ENCODE data around the gene GPHA2.

GPHA2 gene

GRCh38 chr11:64900774-64901173 lies 34.9 kb downstream of the GPHA2 start:
- H3K9ac ChIP-seq (ENCODE audit: low read depth in 1 of 2, low read length in 2 of 2), result no peak overlapping the region
- no peaks in the 10 kb centered on the region for H3K9me3 ChIP-seq (ENCODE audit: control insufficient read depth in 2 of 2, low read length in 2 of 2)
- no peak overlapping the region for H3K4me3 ChIP-seq (ENCODE audit: low read length in 2 of 2)
- H3K27me3 ChIP-seq (ENCODE audit: control insufficient read depth in 2 of 2, insufficient read depth in 2 of 2, low read length in 2 of 2), result no peaks in the 10 kb centered on the region
- H3K27ac ChIP-seq (ENCODE audit: low read depth in 2 of 2, low read length in 2 of 2), result no peak overlapping the region
- no peaks in the 10 kb centered on the region for H3K4me1 ChIP-seq (ENCODE audit: control insufficient read depth in 2 of 2, insufficient read depth in 2 of 2, low read length in 2 of 2)
- peaks cover 40 to 49% of the 10 kb centered on the region in 2 donors for H3K36me3 ChIP-seq (ENCODE audit: control insufficient read depth in 2 of 2, insufficient read depth in 2 of 2, low read length in 2 of 2)

- Histone ChIP-seq H3K4me1 (ENCODE audit: control insufficient read depth in 2 of 2, insufficient read depth in 2 of 2, low read length in 2 of 2) (no peaks in the 10 kb centered on the region), H3K9ac (ENCODE audit: low read depth in 1 of 2, low read length in 2 of 2) (no peak overlapping the region), H3K9me3 (ENCODE audit: control insufficient read depth in 2 of 2, low read length in 2 of 2) (no peaks in the 10 kb centered on the region), H3K36me3 (ENCODE audit: control insufficient read depth in 2 of 2, insufficient read depth in 2 of 2, low read length in 2 of 2) (peaks cover 36 to 44% of the 10 kb centered on the region in 2 donors), H3K4me3 (ENCODE audit: low read length in 2 of 2) (no peak overlapping the region), H3K27ac (ENCODE audit: low read depth in 2 of 2, low read length in 2 of 2) (no peak overlapping the region), H3K27me3 (ENCODE audit: control insufficient read depth in 2 of 2, insufficient read depth in 2 of 2, low read length in 2 of 2) (no peaks in the 10 kb centered on the region)
These were observed 35.4 kb downstream of the GPHA2 start for GRCh38 chr11:64900263-64900678.

GRCh38 chr11:64898541-64898940 lies 37.2 kb downstream of the GPHA2 start:
- Histone ChIP-seq H3K4me1 (ENCODE audit: control insufficient read depth in 2 of 2, insufficient read depth in 2 of 2, low read length in 2 of 2) (peaks cover 10 to 13% of the 10 kb centered on the region in 2 donors), H3K9me3 (ENCODE audit: control insufficient read depth in 2 of 2, low read length in 2 of 2) (no peaks in the 10 kb centered on the region), H3K27me3 (ENCODE audit: control insufficient read depth in 2 of 2, insufficient read depth in 2 of 2, low read length in 2 of 2) (no peaks in the 10 kb centered on the region), H3K4me3 (ENCODE audit: low read length in 2 of 2) (no peak overlapping the region), H3K36me3 (ENCODE audit: control insufficient read depth in 2 of 2, insufficient read depth in 2 of 2, low read length in 2 of 2) (peaks cover 31 to 42% of the 10 kb centered on the region in 2 donors), H3K9ac (ENCODE audit: low read depth in 1 of 2, low read length in 2 of 2) (no peak overlapping the region), H3K27ac (ENCODE audit: low read depth in 2 of 2, low read length in 2 of 2) (no peak overlapping the region)

- Histone ChIP-seq H3K27me3 (ENCODE audit: control insufficient read depth in 2 of 2, insufficient read depth in 2 of 2, low read length in 2 of 2) (no peaks in the 10 kb centered on the region), H3K27ac (ENCODE audit: low read depth in 2 of 2, low read length in 2 of 2) (no peak overlapping the region), H3K4me1 (ENCODE audit: control insufficient read depth in 2 of 2, insufficient read depth in 2 of 2, low read length in 2 of 2) (peaks cover 13 to 14% of the 10 kb centered on the region in 2 donors), H3K9ac (ENCODE audit: low read depth in 1 of 2, low read length in 2 of 2) (no peak overlapping the region), H3K4me3 (ENCODE audit: low read length in 2 of 2) (no peak overlapping the region), H3K9me3 (ENCODE audit: control insufficient read depth in 2 of 2, low read length in 2 of 2) (no peaks in the 10 kb centered on the region), H3K36me3 (ENCODE audit: control insufficient read depth in 2 of 2, insufficient read depth in 2 of 2, low read length in 2 of 2) (peaks cover 29 to 38% of the 10 kb centered on the region in 2 donors)
These were observed 37.6 kb downstream of the GPHA2 start for GRCh38 chr11:64898076-64898445.

GRCh38 chr11:64897381-64898075 lies 38.2 kb downstream of the GPHA2 start:
- Histone ChIP-seq H3K27ac (ENCODE audit: low read depth in 2 of 2, low read length in 2 of 2) (no peak overlapping the region), H3K36me3 (ENCODE audit: control insufficient read depth in 2 of 2, insufficient read depth in 2 of 2, low read length in 2 of 2) (peaks cover 25 to 33% of the 10 kb centered on the region in 2 donors), H3K4me3 (ENCODE audit: low read length in 2 of 2) (no peak overlapping the region), H3K4me1 (ENCODE audit: control insufficient read depth in 2 of 2, insufficient read depth in 2 of 2, low read length in 2 of 2) (peaks cover 13 to 14% of the 10 kb centered on the region in 2 donors), H3K9ac (ENCODE audit: low read depth in 1 of 2, low read length in 2 of 2) (no peak overlapping the region), H3K9me3 (ENCODE audit: control insufficient read depth in 2 of 2, low read length in 2 of 2) (no peaks in the 10 kb centered on the region), H3K27me3 (ENCODE audit: control insufficient read depth in 2 of 2, insufficient read depth in 2 of 2, low read length in 2 of 2) (no peaks in the 10 kb centered on the region)

- Histone ChIP-seq H3K9me3 (ENCODE audit: control insufficient read depth in 2 of 2, low read length in 2 of 2) (no peaks in the 10 kb centered on the region), H3K4me3 (ENCODE audit: low read length in 2 of 2) (no peak overlapping the region), H3K4me1 (ENCODE audit: control insufficient read depth in 2 of 2, insufficient read depth in 2 of 2, low read length in 2 of 2) (peaks cover 13 to 14% of the 10 kb centered on the region in 2 donors), H3K36me3 (ENCODE audit: control insufficient read depth in 2 of 2, insufficient read depth in 2 of 2, low read length in 2 of 2) (peaks cover 26 to 34% of the 10 kb centered on the region in 2 donors), H3K27ac (ENCODE audit: low read depth in 2 of 2, low read length in 2 of 2) (no peak overlapping the region), H3K9ac (ENCODE audit: low read depth in 1 of 2, low read length in 2 of 2) (no peak overlapping the region), H3K27me3 (ENCODE audit: control insufficient read depth in 2 of 2, insufficient read depth in 2 of 2, low read length in 2 of 2) (no peaks in the 10 kb centered on the region)
These were observed 39.2 kb downstream of the GPHA2 start for GRCh38 chr11:64896448-64897022.

- Histone ChIP-seq H3K4me1 (ENCODE audit: control insufficient read depth in 2 of 2, insufficient read depth in 2 of 2, low read length in 2 of 2) (peaks cover 13 to 23% of the 10 kb centered on the region in 2 donors), H3K27me3 (ENCODE audit: control insufficient read depth in 2 of 2, insufficient read depth in 2 of 2, low read length in 2 of 2) (no peaks in the 10 kb centered on the region), H3K27ac (ENCODE audit: low read depth in 2 of 2, low read length in 2 of 2) (peak overlapping the region; percentile 95 to 99), H3K9me3 (ENCODE audit: control insufficient read depth in 2 of 2, low read length in 2 of 2) (no peaks in the 10 kb centered on the region), H3K36me3 (ENCODE audit: control insufficient read depth in 2 of 2, insufficient read depth in 2 of 2, low read length in 2 of 2) (peaks cover 36 to 37% of the 10 kb centered on the region in 2 donors), H3K9ac (ENCODE audit: low read depth in 1 of 2, low read length in 2 of 2) (peak overlapping the region in 1 of 2 donors; percentile 98), H3K4me3 (ENCODE audit: low read length in 2 of 2) (no peak overlapping the region)
These were observed 40.8 kb downstream of the GPHA2 start for GRCh38 chr11:64894812-64895452.

GRCh38 chr11:64894070-64894811 lies 41.5 kb downstream of the GPHA2 start:
- H3K36me3 ChIP-seq (ENCODE audit: control insufficient read depth in 2 of 2, insufficient read depth in 2 of 2, low read length in 2 of 2), result peaks cover 34 to 36% of the 10 kb centered on the region in 2 donors
- H3K4me3 ChIP-seq (ENCODE audit: low read length in 2 of 2), result peak overlapping the region; percentile 93 to 96
- H3K27ac ChIP-seq (ENCODE audit: low read depth in 2 of 2, low read length in 2 of 2), result peak overlapping the region; percentile 95 to 99
- H3K27me3 ChIP-seq (ENCODE audit: control insufficient read depth in 2 of 2, insufficient read depth in 2 of 2, low read length in 2 of 2), result no peaks in the 10 kb centered on the region
- H3K9ac ChIP-seq (ENCODE audit: low read depth in 1 of 2, low read length in 2 of 2), result peak overlapping the region; percentile 83 to 98
- no peaks in the 10 kb centered on the region for H3K9me3 ChIP-seq (ENCODE audit: control insufficient read depth in 2 of 2, low read length in 2 of 2)
- H3K4me1 ChIP-seq (ENCODE audit: control insufficient read depth in 2 of 2, insufficient read depth in 2 of 2, low read length in 2 of 2), result peaks cover 17 to 28% of the 10 kb centered on the region in 2 donors

GRCh38 chr11:64893194-64894069 lies 42.3 kb downstream of the GPHA2 start:
- H3K4me3 ChIP-seq (ENCODE audit: low read length in 2 of 2), result peak overlapping the region; percentile 93 to 96
- peaks cover 29 to 35% of the 10 kb centered on the region in 2 donors for H3K36me3 ChIP-seq (ENCODE audit: control insufficient read depth in 2 of 2, insufficient read depth in 2 of 2, low read length in 2 of 2)
- H3K27ac ChIP-seq (ENCODE audit: low read depth in 2 of 2, low read length in 2 of 2), result peak overlapping the region; percentile 95 to 99
- peak overlapping the region; percentile 98 for H3K9ac ChIP-seq (ENCODE audit: low read depth in 1 of 2, low read length in 2 of 2)
- no peaks in the 10 kb centered on the region for H3K9me3 ChIP-seq (ENCODE audit: control insufficient read depth in 2 of 2, low read length in 2 of 2)
- H3K27me3 ChIP-seq (ENCODE audit: control insufficient read depth in 2 of 2, insufficient read depth in 2 of 2, low read length in 2 of 2), result no peaks in the 10 kb centered on the region
- H3K4me1 ChIP-seq (ENCODE audit: control insufficient read depth in 2 of 2, insufficient read depth in 2 of 2, low read length in 2 of 2), result peaks cover 20 to 36% of the 10 kb centered on the region in 2 donors

All from mucosa of rectum (tissue), 2 donors.